Cerebellar nuclear complex (tissue), 1 donor: Measurements from ENCODE around the gene TM4SF20.
"Not testable (repeated sequence)": the region's sequence is repeated elsewhere in the genome, so short reads cannot be mapped to it uniquely, and the experiment has no call there.

Experiments used
- DNase-seq, 2 experiments: peaks; one replicate each; lab custom pipeline; 2025; lab: John Stamatoyannopoulos, UW

Gene TM4SF20

DNA sequence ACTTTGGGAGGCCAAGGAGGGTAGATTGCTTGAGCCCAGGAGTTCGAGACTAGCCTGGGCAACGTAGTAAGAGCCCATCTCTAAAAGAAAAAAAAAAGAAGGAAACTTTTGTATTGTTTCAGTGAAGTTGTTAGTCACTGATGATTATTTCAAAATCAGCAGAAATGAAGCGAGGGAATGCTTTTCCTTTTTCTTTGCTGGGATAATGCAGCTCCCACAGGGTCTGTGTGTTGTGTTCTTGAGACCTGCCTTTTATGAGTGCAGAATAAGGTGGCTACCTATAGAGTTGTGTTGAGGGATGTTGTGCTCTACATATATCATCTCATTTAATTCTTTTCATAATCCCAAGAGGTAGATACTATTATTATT lies 11.7 kb downstream of the TM4SF20 start:
- no peak for DNase-seq

- no peak for DNase-seq
Measured at GRCh38 chr2:227366769-227367426, 12.2 kb downstream of the TM4SF20 start.

DNA sequence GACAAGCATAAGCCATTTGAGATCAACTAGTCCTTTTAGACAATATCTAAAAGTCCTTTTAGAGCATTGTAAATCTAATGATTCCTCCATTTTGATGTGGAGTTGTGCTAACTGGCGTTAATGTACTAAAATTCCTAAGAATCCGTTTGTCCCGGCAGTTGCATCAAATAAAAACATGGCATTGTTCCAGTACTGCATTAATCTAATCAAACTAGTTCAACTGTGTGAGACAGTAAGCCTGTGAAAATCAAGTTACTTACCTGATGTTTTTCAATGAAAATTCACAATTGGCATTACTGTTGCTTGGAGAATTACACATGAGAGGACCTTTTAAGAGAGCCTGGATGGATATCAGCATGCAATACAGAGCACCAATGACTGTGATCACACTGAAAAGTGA lies 13.3 kb downstream of the TM4SF20 start:
- DNase-seq: no peak

DNA sequence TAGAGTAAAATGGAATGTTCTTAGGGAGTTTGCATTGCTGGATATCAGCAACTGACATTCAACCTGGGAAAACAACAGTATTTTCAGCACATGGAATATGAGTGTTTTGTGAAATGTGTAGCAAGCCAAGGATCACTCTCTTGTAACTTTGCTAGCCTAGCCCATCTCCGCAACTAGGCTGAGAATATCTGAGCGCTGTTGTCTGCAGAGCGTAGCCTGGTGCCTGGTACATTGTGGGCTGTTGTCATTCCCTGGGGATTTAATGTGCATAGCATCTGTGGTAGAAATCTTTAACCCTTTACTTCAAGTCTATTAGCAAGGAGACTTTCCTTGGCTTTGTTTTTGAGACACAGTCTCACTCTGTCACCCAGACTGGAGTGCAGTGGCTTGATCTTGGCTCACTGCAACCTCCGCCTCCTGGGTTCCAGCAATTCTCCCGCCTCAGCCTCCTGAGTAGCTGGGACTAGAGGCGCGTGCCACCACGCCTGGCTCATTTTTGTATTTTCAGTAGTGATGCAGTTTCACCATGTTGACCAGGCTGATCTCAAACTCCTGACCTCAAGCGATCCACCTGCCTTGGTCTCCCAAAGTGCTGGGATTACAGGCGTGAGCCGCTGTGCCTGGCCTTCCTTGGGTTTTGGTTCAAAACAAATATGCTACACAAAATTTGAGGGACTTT lies 14.4 kb downstream of the TM4SF20 start:
- DNase-seq: not testable (repeated sequence)

GRCh38 chr2:227363756-227364155 lies 15.3 kb downstream of the TM4SF20 start:
- DNase-seq: no peak

- DNase-seq: no peak
Measured at GRCh38 chr2:227360351-227360750, 18.8 kb downstream of the TM4SF20 start.

GRCh38 chr2:227351639-227352038 lies 27.5 kb downstream of the TM4SF20 start:
- DNase-seq: no peak

GRCh38 chr2:227349989-227350612 lies 29.0 kb downstream of the TM4SF20 start:
- no peak for DNase-seq

DNA sequence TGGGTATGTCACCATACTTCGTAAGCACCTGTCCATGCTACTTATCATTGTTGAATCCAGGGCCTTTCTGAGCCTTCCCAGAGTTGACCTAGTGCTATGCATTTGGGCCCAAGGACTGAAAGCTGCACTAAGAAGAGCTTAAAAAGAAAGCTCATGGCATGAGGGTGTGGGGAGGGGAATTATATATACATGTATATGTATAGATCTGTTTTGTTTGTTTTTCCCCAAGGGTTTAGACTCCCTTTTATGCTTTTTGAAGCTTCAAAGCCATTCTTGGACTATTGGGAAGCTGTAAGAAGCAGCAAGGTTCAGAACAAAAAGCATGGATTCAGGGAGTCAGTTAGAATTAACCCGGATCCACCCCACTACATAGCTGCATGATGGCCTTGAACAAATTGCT lies 30.8 kb downstream of the TM4SF20 start:
- DNase-seq: no peak

GRCh38 chr2:227347117-227347516 lies 32.0 kb downstream of the TM4SF20 start:
- no peak for DNase-seq

DNA sequence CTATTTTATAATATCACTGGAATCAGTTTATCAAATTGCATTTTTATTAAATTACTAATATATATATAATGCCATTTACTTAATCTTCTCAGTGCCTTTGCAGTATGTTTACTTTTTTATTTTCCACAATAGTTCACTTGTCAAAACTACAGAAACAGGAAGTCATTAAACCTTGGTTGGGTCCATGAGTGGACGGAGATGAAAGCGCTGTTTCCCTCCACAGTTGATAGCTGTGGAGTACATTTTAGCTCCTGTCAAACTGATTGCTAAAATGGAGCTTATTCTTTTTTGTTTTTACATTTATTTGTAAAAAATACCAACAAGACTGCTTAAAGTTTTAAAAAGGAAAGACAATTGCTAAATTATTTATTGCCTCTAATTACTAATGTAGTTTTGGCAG lies 34.9 kb downstream of the TM4SF20 start:
- DNase-seq: no peak

GRCh38 chr2:227341553-227341952 lies 37.6 kb downstream of the TM4SF20 start:
- DNase-seq: no peak

GRCh38 chr2:227340106-227340505 lies 39.0 kb downstream of the TM4SF20 start:
- no peak for DNase-seq

DNA sequence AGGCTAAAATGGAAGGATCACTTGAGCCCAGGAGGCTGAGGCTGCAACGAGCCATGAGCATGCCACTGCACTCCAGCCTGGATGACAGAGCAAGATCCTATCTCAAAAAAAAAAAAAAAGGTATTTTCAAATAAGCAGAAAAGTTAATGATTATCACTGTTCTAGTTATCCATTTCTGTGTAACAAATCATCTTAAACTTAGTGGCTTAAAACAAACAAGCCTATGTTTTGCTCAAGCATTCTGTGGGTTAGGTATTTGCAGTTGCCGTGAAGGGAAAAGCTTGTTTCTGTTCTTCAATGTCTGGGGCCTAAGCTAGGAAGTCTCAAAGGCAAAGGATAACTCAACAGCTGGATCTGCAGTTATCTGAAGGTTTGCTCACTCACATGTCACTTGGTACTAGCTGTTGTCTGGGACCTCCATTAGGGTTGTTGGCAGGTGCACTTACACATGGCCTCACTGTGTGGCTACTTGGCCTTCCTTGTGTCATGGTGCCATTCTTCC lies 40.0 kb downstream of the TM4SF20 start:
- no peak for DNase-seq

DNA sequence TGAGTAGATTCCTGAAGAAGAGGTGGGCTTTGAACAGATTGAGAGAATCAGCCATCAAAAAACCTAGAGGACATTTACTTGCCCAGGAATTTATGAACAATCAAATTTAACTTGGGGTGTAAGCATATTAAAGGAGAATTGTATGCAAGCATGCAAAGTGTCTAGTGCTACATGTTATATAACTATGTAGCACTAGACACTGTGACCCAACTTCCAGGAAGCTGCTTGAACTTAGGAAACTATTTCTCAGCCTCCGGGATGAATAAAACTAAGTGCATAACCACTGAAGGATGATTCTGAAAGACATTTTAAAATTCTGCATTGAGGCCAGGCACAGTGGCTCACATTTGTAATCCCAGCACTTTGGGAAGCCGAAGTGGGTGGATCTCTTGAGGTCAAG lies 41.7 kb downstream of the TM4SF20 start:
- DNase-seq: no peak

- no peak for DNase-seq
Measured at GRCh38 chr2:227335713-227336112, 43.4 kb downstream of the TM4SF20 start.

DNA sequence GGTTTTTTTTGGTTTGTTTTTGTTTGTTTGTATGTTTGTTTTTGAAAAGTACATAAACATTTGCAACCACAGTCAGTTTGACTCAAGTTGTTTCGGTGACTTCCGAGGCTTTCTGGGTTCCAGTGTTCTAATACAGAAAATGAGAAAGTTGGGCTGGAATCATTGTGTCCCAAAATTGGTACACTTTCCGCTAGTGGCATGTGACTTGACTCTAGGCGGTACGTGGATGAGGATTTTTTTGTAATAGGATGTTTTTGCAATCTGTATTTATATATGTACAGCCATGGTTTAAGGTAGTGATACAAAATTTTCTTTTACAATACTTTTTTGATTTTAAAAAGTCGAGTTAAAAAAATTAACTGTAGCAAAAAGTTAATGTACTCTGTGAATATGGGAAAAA lies 52.3 kb downstream of the TM4SF20 start:
- DNase-seq: no peak

DNA sequence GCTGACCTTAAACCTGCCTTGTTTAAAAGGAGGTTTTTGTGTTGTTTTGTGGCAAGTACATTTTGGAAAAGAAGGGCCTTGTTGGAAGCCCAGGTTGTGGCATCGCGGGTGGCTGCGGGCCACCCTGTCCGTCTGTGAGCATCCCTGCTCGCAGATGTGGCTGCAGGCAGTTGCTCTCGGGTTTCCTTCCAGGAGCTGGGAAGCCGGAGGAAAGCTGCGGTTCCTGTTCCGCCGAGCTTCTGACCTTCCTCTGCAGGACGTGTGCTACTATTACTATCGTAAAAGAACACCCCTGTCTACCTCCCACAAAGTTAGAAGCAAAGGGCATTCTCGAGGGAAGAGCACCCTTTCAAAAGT lies 53.3 kb downstream of the TM4SF20 start:
- no peak for DNase-seq

- peak in 1 of 2 experiments; percentile 55 for DNase-seq
Measured at GRCh38 chr2:227324995-227325838, 53.9 kb downstream of the TM4SF20 start, which contains the start of gene MFF. Gene MFF (plus strand): TSS chr2:227325251. CDS start chr2:227330666, 5,415 bp downstream.

DNA sequence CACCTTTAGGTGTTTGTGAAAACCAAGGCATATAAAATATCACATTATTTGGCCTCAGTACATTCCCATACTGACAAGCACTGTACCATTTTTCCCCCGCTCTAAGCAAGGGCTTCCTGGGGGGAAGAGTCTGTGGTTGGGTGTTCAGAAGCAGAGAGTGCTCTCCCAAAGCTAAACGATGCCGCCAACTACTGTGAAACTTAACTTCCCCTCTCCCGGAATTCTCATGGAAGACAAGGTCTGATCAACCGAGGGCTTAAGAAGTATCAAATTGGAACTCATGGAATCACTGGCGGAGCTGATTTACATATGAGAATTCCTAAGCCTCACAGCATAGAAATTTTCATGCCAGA lies 54.5 kb downstream of the TM4SF20 start:
- DNase-seq: no peak

- no peak for DNase-seq
Measured at GRCh38 chr2:227323818-227324217, 55.3 kb downstream of the TM4SF20 start.

GRCh38 chr2:227322530-227323205 lies 56.4 kb downstream of the TM4SF20 start:
- DNase-seq: no peak
